MCF 10A (cell line): ENCODE measurements around the gene CEP70. TPM values are rescaled to one million over a fixed set of nuclear protein-coding genes. Genes with fewer than 3 reads are reported as not detected.

Experiments
- BruUV-seq: library from RNA; stranded (reverse); fragments of 400-500 nt; replicated peaks from 2 replicates; lab custom pipeline; 2021; lab: Mats Ljungman, UMichigan
- CTCF ChIA-PET: fragments of 300-600 bp; sonication (Branson Sonifier 250); formaldehyde crosslinking; extraction: SDS; loops from one replicate; lab custom pipeline; 2021; ENCODE audit warnings: antibody characterized with exemption, inconsistent platforms; lab: Yijun Ruan, JAX
- POLR2A ChIA-PET: fragments of 300-600, 350-650 bp; sonication (Branson Sonifier 250); formaldehyde crosslinking; extraction: SDS; loops from one replicate; lab custom pipeline; 2020; ENCODE audit warnings: antibody characterized with exemption, inconsistent platforms; lab: Yijun Ruan, JAX
- DNase-seq: peaks from one replicate; pipeline ENCODE4 v3.0.0-alpha.2; 2018; ENCODE audit not compliant: unreplicated experiment
- H3K27ac Mint-ChIP-seq: one replicate; pipeline ENCODE4 v1.8.0; 2022; ENCODE audit warnings: mild to moderate bottlenecking, low read depth, mixed read lengths; ENCODE audit not compliant: unreplicated experiment
- H3K27me3 Mint-ChIP-seq: one replicate; pipeline ENCODE4 v1.8.0; 2022; ENCODE audit warnings: mixed read lengths; ENCODE audit not compliant: insufficient read depth, unreplicated experiment
- H3K36me3 Mint-ChIP-seq: one replicate; pipeline ENCODE4 v1.8.0; 2022; ENCODE audit warnings: mild to moderate bottlenecking, moderate library complexity, mixed read lengths; ENCODE audit not compliant: insufficient read depth, unreplicated experiment
- H3K4me1 Mint-ChIP-seq: one replicate; pipeline ENCODE4 v1.8.0; 2022; ENCODE audit warnings: mixed read lengths; ENCODE audit not compliant: insufficient read depth, unreplicated experiment
- H3K4me3 Mint-ChIP-seq: one replicate; pipeline ENCODE4 v1.8.0; 2022; ENCODE audit warnings: mild to moderate bottlenecking, moderate library complexity, mixed read lengths; ENCODE audit not compliant: unreplicated experiment
- H3K9me3 Mint-ChIP-seq: one replicate; pipeline ENCODE4 v1.8.0; 2022; ENCODE audit warnings: mixed read lengths; ENCODE audit not compliant: unreplicated experiment
- CTCF ChIP-seq: fragments of 200-600 bp; IDR thresholded peaks from one replicate; pipeline ENCODE4 v1.8.0; 2022; ENCODE audit warnings: antibody characterized with exemption, mild to moderate bottlenecking; ENCODE audit not compliant: unreplicated experiment
- intact Hi-C: fragments of 100-400 bp; cut with micrococcal nuclease; formaldehyde crosslinking; loops from 2 replicates; pipeline ENCODE4 v1.14.1; 2022
- total RNA-seq: library from RNA; stranded (reverse); gene quantifications from 2 replicates; pipeline ENCODE4 v1.2.3, GENCODE V29; 2022

The CEP70 gene
- total RNA-seq, 1 experiment from 2014 or later, result 21.3 TPM

- peaks cover 6% of the 10 kb centered on the region for H3K4me1 Mint-ChIP-seq
- no peak for TF ChIP-seq CTCF
- no peaks in the 10 kb centered on the region for H3K27me3 Mint-ChIP-seq
- BruUV-seq, result no TSS peak
- DNase-seq, result no peak
- no peak overlapping the region for H3K4me3 Mint-ChIP-seq
- ChIA-PET POLR2A (no interaction called here), CTCF (interaction anchor here (1.4 kb wide), 2 partner anchors 34 to 464 kb away, joined by 3 to 6 read pairs; no protein-coding TSS in a partner anchor)
- H3K9me3 Mint-ChIP-seq, result no peaks in the 10 kb centered on the region
- H3K27ac Mint-ChIP-seq, result no peak overlapping the region
- intact Hi-C loops, result no loop called here
- no peaks in the 10 kb centered on the region for H3K36me3 Mint-ChIP-seq
These were observed 142.4 kb downstream of the CEP70 start for GRCh38 chr3:138451595-138452162.

GRCh38 chr3:138450704-138451424, 143.2 kb downstream of the CEP70 start:
- no peak for DNase-seq
- H3K27me3 Mint-ChIP-seq, result no peaks in the 10 kb centered on the region
- ChIA-PET CTCF (interaction anchor here (0.6 to 1.7 kb wide), 5 partner anchors 11 to 472 kb away, joined by 3 to 12 read pairs (median 5); no protein-coding TSS in a partner anchor), POLR2A (no interaction called here)
- no peaks in the 10 kb centered on the region for H3K36me3 Mint-ChIP-seq
- TF ChIP-seq CTCF, result no peak
- H3K27ac Mint-ChIP-seq, result no peak overlapping the region
- no peak overlapping the region for H3K4me3 Mint-ChIP-seq
- intact Hi-C loops, result no loop called here
- no TSS peak for BruUV-seq
- H3K9me3 Mint-ChIP-seq, result no peaks in the 10 kb centered on the region
- H3K4me1 Mint-ChIP-seq, result peaks cover 6% of the 10 kb centered on the region

GRCh38 chr3:138450181-138450580, 143.9 kb downstream of the CEP70 start:
- POLR2A ChIA-PET, result no interaction called here
- Mint-ChIP-seq H3K4me3 (no peak overlapping the region), H3K4me1 (peaks cover 6% of the 10 kb centered on the region), H3K9me3 (no peaks in the 10 kb centered on the region), H3K27ac (no peak overlapping the region), H3K36me3 (no peaks in the 10 kb centered on the region), H3K27me3 (no peaks in the 10 kb centered on the region)
- intact Hi-C loops, result no loop called here
- CTCF ChIA-PET, result interaction anchor here (0.6 to 1.7 kb wide), 5 partner anchors 11 to 1451 kb away, joined by 3 to 12 read pairs (median 4); no protein-coding TSS in a partner anchor
- TF ChIP-seq CTCF, result no peak
- no peak for DNase-seq
- no TSS peak for BruUV-seq

- Mint-ChIP-seq H3K36me3 (no peaks in the 10 kb centered on the region), H3K4me3 (no peak overlapping the region), H3K27me3 (no peaks in the 10 kb centered on the region), H3K27ac (no peak overlapping the region), H3K4me1 (peaks cover 6% of the 10 kb centered on the region), H3K9me3 (no peaks in the 10 kb centered on the region)
- intact Hi-C loops, result no loop called here
- BruUV-seq, result no TSS peak
- POLR2A ChIA-PET, result no interaction called here
- no peak for TF ChIP-seq CTCF
- no peak for DNase-seq
- CTCF ChIA-PET, result interaction anchor here (0.6 to 1.7 kb wide), 5 partner anchors 10 to 1450 kb away, joined by 3 to 12 read pairs (median 3); no protein-coding TSS in a partner anchor
These were observed 144.6 kb downstream of the CEP70 start for GRCh38 chr3:138449490-138449889.
